MCF 10A (cell line): Measurements from ENCODE around the gene KDM2A. TPM values are rescaled to one million over a fixed set of nuclear protein-coding genes. Genes with fewer than 3 reads are reported as not detected.
A peak's percentile ranks its signal among the peaks of the same experiment; 100 is the strongest.

Experiments
- BruUV-seq: library from RNA; stranded (reverse); fragments of 400-500 nt; replicated peaks from 2 replicates; lab custom pipeline; 2021; lab: Mats Ljungman, UMichigan
- CTCF ChIA-PET: fragments of 300-600 bp; sonication (Branson Sonifier 250); formaldehyde crosslinking; extraction: SDS; loops from one replicate; lab custom pipeline; 2021; ENCODE audit warnings: antibody characterized with exemption, inconsistent platforms; lab: Yijun Ruan, JAX
- POLR2A ChIA-PET: fragments of 300-600, 350-650 bp; sonication (Branson Sonifier 250); formaldehyde crosslinking; extraction: SDS; loops from one replicate; lab custom pipeline; 2020; ENCODE audit warnings: antibody characterized with exemption, inconsistent platforms; lab: Yijun Ruan, JAX
- DNase-seq: peaks from one replicate; pipeline ENCODE4 v3.0.0-alpha.2; 2018; ENCODE audit not compliant: unreplicated experiment
- H3K27ac Mint-ChIP-seq: one replicate; pipeline ENCODE4 v1.8.0; 2022; ENCODE audit warnings: mild to moderate bottlenecking, low read depth, mixed read lengths; ENCODE audit not compliant: unreplicated experiment
- H3K27me3 Mint-ChIP-seq: one replicate; pipeline ENCODE4 v1.8.0; 2022; ENCODE audit warnings: mixed read lengths; ENCODE audit not compliant: insufficient read depth, unreplicated experiment
- H3K36me3 Mint-ChIP-seq: one replicate; pipeline ENCODE4 v1.8.0; 2022; ENCODE audit warnings: mild to moderate bottlenecking, moderate library complexity, mixed read lengths; ENCODE audit not compliant: insufficient read depth, unreplicated experiment
- H3K4me1 Mint-ChIP-seq: one replicate; pipeline ENCODE4 v1.8.0; 2022; ENCODE audit warnings: mixed read lengths; ENCODE audit not compliant: insufficient read depth, unreplicated experiment
- H3K4me3 Mint-ChIP-seq: one replicate; pipeline ENCODE4 v1.8.0; 2022; ENCODE audit warnings: mild to moderate bottlenecking, moderate library complexity, mixed read lengths; ENCODE audit not compliant: unreplicated experiment
- H3K9me3 Mint-ChIP-seq: one replicate; pipeline ENCODE4 v1.8.0; 2022; ENCODE audit warnings: mixed read lengths; ENCODE audit not compliant: unreplicated experiment
- intact Hi-C: fragments of 100-400 bp; cut with micrococcal nuclease; formaldehyde crosslinking; loops from 2 replicates; pipeline ENCODE4 v1.14.1; 2022
- total RNA-seq: library from RNA; stranded (reverse); gene quantifications from 2 replicates; pipeline ENCODE4 v1.2.3, GENCODE V29; 2022
- TF ChIP-seq, protein P1 (sequence below): fragments of 200-600 bp; IDR thresholded peaks from one replicate; pipeline ENCODE4 v1.8.0; 2022; ENCODE audit warnings: antibody characterized with exemption, mild to moderate bottlenecking; ENCODE audit not compliant: unreplicated experiment

The KDM2A gene
- total RNA-seq, 1 experiment from 2014 or later = 63.8 TPM

GRCh38 chr11:67287355-67288197 lies 168.5 kb downstream of the KDM2A start:
- peak overlapping the region; percentile 96 for H3K27ac Mint-ChIP-seq
- H3K9me3 Mint-ChIP-seq = no peaks in the 10 kb centered on the region
- CTCF ChIA-PET = interaction anchor here (0.7 to 2.0 kb wide), 5 partner anchors 20 to 231 kb away, joined by 3 to 7 read pairs (median 3); no protein-coding TSS in a partner anchor
- POLR2A ChIA-PET = interaction anchor here (0.6 to 4.8 kb wide), 18 partner anchors 8 to 1964 kb away, joined by 3 to 51 read pairs (median 6); partner anchors contain the start of genes GRK2, MRPL11, RAD9A and SSH3
- no peak for DNase-seq
- peaks cover 16% of the 10 kb centered on the region for H3K4me1 Mint-ChIP-seq
- TSS peak; percentile 94 for BruUV-seq
- H3K36me3 Mint-ChIP-seq = peaks cover 37% of the 10 kb centered on the region
- no peaks in the 10 kb centered on the region for H3K27me3 Mint-ChIP-seq
- intact Hi-C loops = no loop called here
- TF ChIP-seq, protein P1, sequence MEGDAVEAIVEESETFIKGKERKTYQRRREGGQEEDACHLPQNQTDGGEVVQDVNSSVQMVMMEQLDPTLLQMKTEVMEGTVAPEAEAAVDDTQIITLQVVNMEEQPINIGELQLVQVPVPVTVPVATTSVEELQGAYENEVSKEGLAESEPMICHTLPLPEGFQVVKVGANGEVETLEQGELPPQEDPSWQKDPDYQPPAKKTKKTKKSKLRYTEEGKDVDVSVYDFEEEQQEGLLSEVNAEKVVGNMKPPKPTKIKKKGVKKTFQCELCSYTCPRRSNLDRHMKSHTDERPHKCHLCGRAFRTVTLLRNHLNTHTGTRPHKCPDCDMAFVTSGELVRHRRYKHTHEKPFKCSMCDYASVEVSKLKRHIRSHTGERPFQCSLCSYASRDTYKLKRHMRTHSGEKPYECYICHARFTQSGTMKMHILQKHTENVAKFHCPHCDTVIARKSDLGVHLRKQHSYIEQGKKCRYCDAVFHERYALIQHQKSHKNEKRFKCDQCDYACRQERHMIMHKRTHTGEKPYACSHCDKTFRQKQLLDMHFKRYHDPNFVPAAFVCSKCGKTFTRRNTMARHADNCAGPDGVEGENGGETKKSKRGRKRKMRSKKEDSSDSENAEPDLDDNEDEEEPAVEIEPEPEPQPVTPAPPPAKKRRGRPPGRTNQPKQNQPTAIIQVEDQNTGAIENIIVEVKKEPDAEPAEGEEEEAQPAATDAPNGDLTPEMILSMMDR = no peak
- H3K4me3 Mint-ChIP-seq = peak overlapping the region; percentile 92

DNA sequence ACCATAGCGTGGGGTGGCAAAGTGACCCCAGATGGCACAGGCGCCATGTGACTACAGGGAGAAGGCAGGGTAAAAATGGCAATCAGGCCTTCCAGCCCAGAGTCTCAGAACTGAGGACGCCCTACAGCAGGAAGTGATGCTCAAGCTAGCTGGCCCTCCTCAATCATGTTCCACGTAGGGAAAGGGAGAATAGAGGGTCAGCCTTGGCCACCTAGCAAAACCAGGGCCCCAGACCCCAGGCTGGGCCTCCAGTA lies 169.1 kb downstream of the KDM2A start:
- Mint-ChIP-seq H3K9me3 (no peaks in the 10 kb centered on the region), H3K27ac (peak overlapping the region; percentile 96), H3K4me3 (peak overlapping the region; percentile 92), H3K4me1 (peaks cover 21% of the 10 kb centered on the region), H3K36me3 (peaks cover 37% of the 10 kb centered on the region), H3K27me3 (no peaks in the 10 kb centered on the region)
- no TSS peak for BruUV-seq
- no peak for DNase-seq
- ChIA-PET CTCF (interaction anchor here (0.7 to 2.0 kb wide), 6 partner anchors 20 to 232 kb away, joined by 3 to 7 read pairs (median 4); no protein-coding TSS in a partner anchor), POLR2A (interaction anchor here (0.6 to 4.8 kb wide), 19 partner anchors 9 to 1963 kb away, joined by 3 to 51 read pairs (median 6); partner anchors contain the start of genes GRK2, MRPL11, RAD9A and SSH3)
- TF ChIP-seq, protein P1 = no peak
- intact Hi-C loops = no loop called here

DNA sequence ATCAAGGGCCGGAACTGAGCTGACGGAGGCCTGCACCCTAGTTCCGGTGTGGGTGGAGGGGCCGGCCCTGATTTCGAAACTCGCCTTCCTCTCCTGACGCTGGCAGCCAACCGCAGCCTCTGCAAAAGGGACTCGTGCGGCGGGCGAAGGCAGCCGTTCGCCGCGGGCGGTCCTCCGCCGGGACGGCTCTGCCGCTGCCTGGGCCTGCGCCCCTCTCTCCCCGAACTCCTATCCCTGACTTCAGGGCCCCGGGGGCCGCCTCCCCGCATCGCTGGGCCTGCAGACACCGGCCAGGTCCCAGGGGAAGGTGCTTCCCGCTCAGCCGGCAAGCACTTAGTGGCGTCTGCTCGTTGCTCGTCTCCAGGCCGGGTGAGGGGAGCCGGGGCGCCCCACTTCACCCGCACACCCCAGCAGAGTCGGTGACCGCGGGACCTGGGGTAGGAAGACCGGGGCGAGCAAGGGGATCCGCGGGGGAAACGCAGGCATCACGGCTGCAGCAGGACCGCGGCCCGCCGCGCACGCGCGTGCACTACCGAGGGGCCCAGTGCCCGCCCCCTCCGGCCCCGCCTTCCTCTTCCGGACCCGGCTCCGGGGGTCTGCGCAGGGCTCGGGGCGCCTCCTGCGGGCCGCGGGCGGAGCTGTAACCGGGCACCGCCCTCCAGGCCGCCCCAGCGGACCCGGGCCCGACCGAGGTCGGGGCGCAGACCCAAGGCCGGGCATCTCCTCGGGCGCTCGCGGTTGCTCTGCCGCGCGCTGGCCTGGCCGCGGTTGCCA lies 169.6 kb downstream of the KDM2A start:
- ChIA-PET CTCF (interaction anchor here (0.7 to 2.0 kb wide), 9 partner anchors 16 to 233 kb away, joined by 3 to 9 read pairs (median 3); no protein-coding TSS in a partner anchor), POLR2A (interaction anchor here (0.6 to 4.8 kb wide), 21 partner anchors 9 to 1963 kb away, joined by 3 to 51 read pairs (median 6); partner anchors contain the start of genes GRK2, MRPL11, RAD9A and SSH3)
- BruUV-seq = no TSS peak
- Mint-ChIP-seq H3K36me3 (peaks cover 38% of the 10 kb centered on the region), H3K4me3 (peak overlapping the region; percentile 92), H3K4me1 (peaks cover 23% of the 10 kb centered on the region), H3K27ac (peak overlapping the region; percentile 96), H3K27me3 (no peaks in the 10 kb centered on the region), H3K9me3 (no peaks in the 10 kb centered on the region)
- intact Hi-C loops = no loop called here
- TF ChIP-seq, protein P1 = peak; percentile 11
- DNase-seq = peak; percentile 92
